Measurements from ENCODE around the gene JMJD7.

JMJD7 gene

GRCh38 chr15:41874736-41875135 lies 46.8 kb downstream of the JMJD7 start:
- H2BK120ac ChIP-seq (ENCODE audit: insufficient read depth, low read length, poor library complexity), result no peak overlapping the region
- H4K91ac ChIP-seq (ENCODE audit: low read depth, low read length), result no peak overlapping the region
- H3K36me3 ChIP-seq (ENCODE audit: control insufficient read depth in 1 of 2, insufficient read depth in 2 of 2, low read length in 2 of 2), result no peaks in the 10 kb centered on the region
- H2BK5ac ChIP-seq (ENCODE audit: low read depth, low read length, poor library complexity), result no peak overlapping the region
- H3K27ac ChIP-seq (ENCODE audit: low read depth, low read length), result no peak overlapping the region
- no peak overlapping the region for H3K9ac ChIP-seq (ENCODE audit: low read length)
- H2AK5ac ChIP-seq (ENCODE audit: low read length), result no peak overlapping the region
- no peak overlapping the region for H3K18ac ChIP-seq (ENCODE audit: low read length)
- no peak overlapping the region for H3K4me2 ChIP-seq (ENCODE audit: low read length)
- WGBS (ENCODE audit: extremely low coverage, insufficient coverage, insufficient read length), result no CpG with 5 or more reads among the region's 12 CpGs
- H3K79me1 ChIP-seq (ENCODE audit: low read length), result no peaks in the 10 kb centered on the region
- H2AFZ ChIP-seq (ENCODE audit: insufficient read depth, low read length, poor library complexity), result no peak overlapping the region
- H4K12ac ChIP-seq (ENCODE audit: low read depth, low read length), result no peak overlapping the region
- H3K9me3 ChIP-seq (ENCODE audit: insufficient read depth, low read depth, low read length), result peaks cover 2% of the 10 kb centered on the region
- no peak overlapping the region for H2BK12ac ChIP-seq (ENCODE audit: low read length)
- H3K23ac ChIP-seq (ENCODE audit: low read length), result no peak overlapping the region
- H3K79me2 ChIP-seq (ENCODE audit: control insufficient read depth, insufficient read depth, low read length, poor library complexity), result no peaks in the 10 kb centered on the region
- H3K27me3 ChIP-seq (ENCODE audit: insufficient read depth, low read length), result no peaks in the 10 kb centered on the region
- DNase-seq, result no peak
- no peak overlapping the region for H3K14ac ChIP-seq (ENCODE audit: low read length)
- H4K8ac ChIP-seq (ENCODE audit: low read depth, low read length), result no peak overlapping the region
- no peak overlapping the region for H3K4ac ChIP-seq (ENCODE audit: low read depth, low read length)
- H3K4me3 ChIP-seq (ENCODE audit: low read depth, low read length), result no peak overlapping the region
- H3K4me1 ChIP-seq (ENCODE audit: control insufficient read depth in 1 of 2, insufficient read depth in 2 of 2, low read length in 2 of 2), result no peaks in the 10 kb centered on the region

- Histone ChIP-seq H4K91ac (ENCODE audit: low read depth, low read length) (no peak overlapping the region), H2AFZ (ENCODE audit: insufficient read depth, low read length, poor library complexity) (no peak overlapping the region), H3K4me2 (ENCODE audit: low read length) (no peak overlapping the region), H3K18ac (ENCODE audit: low read length) (no peak overlapping the region), H4K8ac (ENCODE audit: low read depth, low read length) (no peak overlapping the region), H3K79me2 (ENCODE audit: control insufficient read depth, insufficient read depth, low read length, poor library complexity) (no peaks in the 10 kb centered on the region), H3K23ac (ENCODE audit: low read length) (no peak overlapping the region), H3K14ac (ENCODE audit: low read length) (no peak overlapping the region), H2AK5ac (ENCODE audit: low read length) (no peak overlapping the region), H2BK120ac (ENCODE audit: insufficient read depth, low read length, poor library complexity) (no peak overlapping the region), H3K79me1 (ENCODE audit: low read length) (no peaks in the 10 kb centered on the region), H3K27ac (ENCODE audit: low read depth, low read length) (no peak overlapping the region), H2BK12ac (ENCODE audit: low read length) (no peak overlapping the region), H3K36me3 (ENCODE audit: control insufficient read depth in 1 of 2, insufficient read depth in 2 of 2, low read length in 2 of 2) (no peaks in the 10 kb centered on the region), H3K9me3 (ENCODE audit: insufficient read depth, low read depth, low read length) (peaks cover 2% of the 10 kb centered on the region), H3K4me1 (ENCODE audit: control insufficient read depth in 1 of 2, insufficient read depth in 2 of 2, low read length in 2 of 2) (no peaks in the 10 kb centered on the region), H4K12ac (ENCODE audit: low read depth, low read length) (no peak overlapping the region), H3K9ac (ENCODE audit: low read length) (no peak overlapping the region), H3K27me3 (ENCODE audit: insufficient read depth, low read length) (peaks cover 7% of the 10 kb centered on the region), H3K4ac (ENCODE audit: low read depth, low read length) (no peak overlapping the region), H2BK5ac (ENCODE audit: low read depth, low read length, poor library complexity) (no peak overlapping the region), H3K4me3 (ENCODE audit: low read depth, low read length) (no peak overlapping the region)
- no peak for DNase-seq
- WGBS (ENCODE audit: extremely low coverage, insufficient coverage, insufficient read length), result no CpG with 5 or more reads among the region's 13 CpGs
Measured at GRCh38 chr15:41876007-41876406, 48.1 kb downstream of the JMJD7 start.

GRCh38 chr15:41876689-41877088 lies 48.8 kb downstream of the JMJD7 start:
- H3K4me2 ChIP-seq (ENCODE audit: low read length), result no peak overlapping the region
- no peak overlapping the region for H3K27ac ChIP-seq (ENCODE audit: low read depth, low read length)
- no peak overlapping the region for H3K4ac ChIP-seq (ENCODE audit: low read depth, low read length)
- H3K4me1 ChIP-seq (ENCODE audit: control insufficient read depth in 1 of 2, insufficient read depth in 2 of 2, low read length in 2 of 2), result peaks cover 0 to 2% of the 10 kb centered on the region in 2 experiments
- H3K14ac ChIP-seq (ENCODE audit: low read length), result no peak overlapping the region
- H4K91ac ChIP-seq (ENCODE audit: low read depth, low read length), result no peak overlapping the region
- H2AFZ ChIP-seq (ENCODE audit: insufficient read depth, low read length, poor library complexity), result no peak overlapping the region
- no peaks in the 10 kb centered on the region for H3K79me1 ChIP-seq (ENCODE audit: low read length)
- H3K18ac ChIP-seq (ENCODE audit: low read length), result no peak overlapping the region
- H3K36me3 ChIP-seq (ENCODE audit: control insufficient read depth in 1 of 2, insufficient read depth in 2 of 2, low read length in 2 of 2), result no peaks in the 10 kb centered on the region
- no peak overlapping the region for H3K4me3 ChIP-seq (ENCODE audit: low read depth, low read length)
- no peak overlapping the region for H3K23ac ChIP-seq (ENCODE audit: low read length)
- peaks cover 14% of the 10 kb centered on the region for H3K27me3 ChIP-seq (ENCODE audit: insufficient read depth, low read length)
- no peak overlapping the region for H4K8ac ChIP-seq (ENCODE audit: low read depth, low read length)
- no peak overlapping the region for H3K9ac ChIP-seq (ENCODE audit: low read length)
- H2BK5ac ChIP-seq (ENCODE audit: low read depth, low read length, poor library complexity), result no peak overlapping the region
- no peak overlapping the region for H2BK12ac ChIP-seq (ENCODE audit: low read length)
- DNase-seq, result no peak
- H4K12ac ChIP-seq (ENCODE audit: low read depth, low read length), result no peak overlapping the region
- no peak overlapping the region for H2AK5ac ChIP-seq (ENCODE audit: low read length)
- no peaks in the 10 kb centered on the region for H3K79me2 ChIP-seq (ENCODE audit: control insufficient read depth, insufficient read depth, low read length, poor library complexity)
- no peak overlapping the region for H2BK120ac ChIP-seq (ENCODE audit: insufficient read depth, low read length, poor library complexity)
- H3K9me3 ChIP-seq (ENCODE audit: insufficient read depth, low read depth, low read length), result no peaks in the 10 kb centered on the region
- no CpG with 5 or more reads among the region's 12 CpGs for WGBS (ENCODE audit: extremely low coverage, insufficient coverage, insufficient read length)

- H3K4me2 ChIP-seq (ENCODE audit: low read length), result no peak overlapping the region
- no peaks in the 10 kb centered on the region for H3K79me1 ChIP-seq (ENCODE audit: low read length)
- no CpG with 5 or more reads among the region's 13 CpGs for WGBS (ENCODE audit: extremely low coverage, insufficient coverage, insufficient read length)
- peaks cover 16% of the 10 kb centered on the region for H3K27me3 ChIP-seq (ENCODE audit: insufficient read depth, low read length)
- no peaks in the 10 kb centered on the region for H3K79me2 ChIP-seq (ENCODE audit: control insufficient read depth, insufficient read depth, low read length, poor library complexity)
- H3K9me3 ChIP-seq (ENCODE audit: insufficient read depth, low read depth, low read length), result peaks cover 2% of the 10 kb centered on the region
- no peak overlapping the region for H3K9ac ChIP-seq (ENCODE audit: low read length)
- no peak overlapping the region for H2AFZ ChIP-seq (ENCODE audit: insufficient read depth, low read length, poor library complexity)
- no peak overlapping the region for H3K27ac ChIP-seq (ENCODE audit: low read depth, low read length)
- H3K36me3 ChIP-seq (ENCODE audit: control insufficient read depth in 1 of 2, insufficient read depth in 2 of 2, low read length in 2 of 2), result no peaks in the 10 kb centered on the region
- no peak overlapping the region for H4K12ac ChIP-seq (ENCODE audit: low read depth, low read length)
- H2BK12ac ChIP-seq (ENCODE audit: low read length), result no peak overlapping the region
- H3K4me1 ChIP-seq (ENCODE audit: control insufficient read depth in 1 of 2, insufficient read depth in 2 of 2, low read length in 2 of 2), result peaks cover 5 to 10% of the 10 kb centered on the region in 2 experiments
- no peak overlapping the region for H2BK5ac ChIP-seq (ENCODE audit: low read depth, low read length, poor library complexity)
- H3K23ac ChIP-seq (ENCODE audit: low read length), result no peak overlapping the region
- H4K8ac ChIP-seq (ENCODE audit: low read depth, low read length), result no peak overlapping the region
- no peak overlapping the region for H2BK120ac ChIP-seq (ENCODE audit: insufficient read depth, low read length, poor library complexity)
- H4K91ac ChIP-seq (ENCODE audit: low read depth, low read length), result no peak overlapping the region
- no peak overlapping the region for H2AK5ac ChIP-seq (ENCODE audit: low read length)
- H3K4me3 ChIP-seq (ENCODE audit: low read depth, low read length), result peak overlapping the region; percentile 1
- H3K4ac ChIP-seq (ENCODE audit: low read depth, low read length), result no peak overlapping the region
- H3K14ac ChIP-seq (ENCODE audit: low read length), result no peak overlapping the region
- no peak overlapping the region for H3K18ac ChIP-seq (ENCODE audit: low read length)
- DNase-seq, result no peak
Measured at GRCh38 chr15:41877631-41878354, 49.9 kb downstream of the JMJD7 start.

Measured in trophoblast cell (in vitro differentiated cells and primary cell).